GM20000 (cell line): ENCODE results near the gene SPA17.

ENCODE experiments used
- DNase-seq: peaks from one replicate; pipeline ENCODE4 v3.0.0; 2012; ENCODE audit warnings: low spot score
- TF ChIP-seq, protein P1 (sequence below): IDR thresholded peaks from 2 replicates; pipeline ENCODE4 v1.5.1; 2012; ENCODE audit warnings: mild to moderate bottlenecking, control low read depth; ENCODE audit errors: extremely low read depth, missing control alignments

SPA17 gene

DNA sequence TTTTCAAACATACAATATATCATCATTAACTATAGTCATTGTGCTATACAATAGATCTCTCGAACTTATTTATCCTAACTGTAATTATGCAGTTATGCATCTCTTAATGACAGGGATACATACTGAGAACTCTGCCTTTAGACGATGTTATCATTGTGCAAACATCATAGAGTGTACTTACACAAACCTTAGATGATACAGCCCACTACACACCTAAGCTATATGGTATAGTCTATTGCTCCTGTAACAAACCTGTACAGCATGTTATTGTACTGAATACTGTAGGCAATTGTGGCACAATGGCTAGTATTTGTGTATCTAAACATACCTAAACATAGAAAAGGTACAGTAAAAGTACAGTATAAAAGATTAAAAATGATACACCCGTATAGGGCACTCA, 38.7 kb downstream of the SPA17 start:
- no peak for DNase-seq
- TF ChIP-seq, protein P1, sequence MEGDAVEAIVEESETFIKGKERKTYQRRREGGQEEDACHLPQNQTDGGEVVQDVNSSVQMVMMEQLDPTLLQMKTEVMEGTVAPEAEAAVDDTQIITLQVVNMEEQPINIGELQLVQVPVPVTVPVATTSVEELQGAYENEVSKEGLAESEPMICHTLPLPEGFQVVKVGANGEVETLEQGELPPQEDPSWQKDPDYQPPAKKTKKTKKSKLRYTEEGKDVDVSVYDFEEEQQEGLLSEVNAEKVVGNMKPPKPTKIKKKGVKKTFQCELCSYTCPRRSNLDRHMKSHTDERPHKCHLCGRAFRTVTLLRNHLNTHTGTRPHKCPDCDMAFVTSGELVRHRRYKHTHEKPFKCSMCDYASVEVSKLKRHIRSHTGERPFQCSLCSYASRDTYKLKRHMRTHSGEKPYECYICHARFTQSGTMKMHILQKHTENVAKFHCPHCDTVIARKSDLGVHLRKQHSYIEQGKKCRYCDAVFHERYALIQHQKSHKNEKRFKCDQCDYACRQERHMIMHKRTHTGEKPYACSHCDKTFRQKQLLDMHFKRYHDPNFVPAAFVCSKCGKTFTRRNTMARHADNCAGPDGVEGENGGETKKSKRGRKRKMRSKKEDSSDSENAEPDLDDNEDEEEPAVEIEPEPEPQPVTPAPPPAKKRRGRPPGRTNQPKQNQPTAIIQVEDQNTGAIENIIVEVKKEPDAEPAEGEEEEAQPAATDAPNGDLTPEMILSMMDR: no peak

DNA sequence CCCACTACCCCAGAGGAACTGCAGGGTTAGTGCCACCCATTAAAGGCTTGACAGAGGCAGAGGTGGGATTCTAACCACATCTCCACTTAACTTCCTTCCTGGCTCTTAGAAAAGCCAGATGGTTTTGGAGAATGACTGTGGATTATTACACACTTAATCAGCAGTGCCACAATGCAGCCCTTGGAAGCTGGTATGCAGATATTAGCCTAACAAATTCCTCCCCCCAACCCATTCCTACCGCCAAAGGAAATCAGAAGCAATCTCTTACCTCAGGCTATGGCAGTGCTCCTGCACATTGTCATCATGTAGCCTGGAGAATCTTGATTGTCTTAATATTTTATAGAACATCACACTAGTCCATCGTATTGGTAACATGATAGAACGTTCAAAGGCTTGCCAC, 42.9 kb downstream of the SPA17 start:
- DNase-seq: no peak
- TF ChIP-seq, protein P1: no peak

DNA sequence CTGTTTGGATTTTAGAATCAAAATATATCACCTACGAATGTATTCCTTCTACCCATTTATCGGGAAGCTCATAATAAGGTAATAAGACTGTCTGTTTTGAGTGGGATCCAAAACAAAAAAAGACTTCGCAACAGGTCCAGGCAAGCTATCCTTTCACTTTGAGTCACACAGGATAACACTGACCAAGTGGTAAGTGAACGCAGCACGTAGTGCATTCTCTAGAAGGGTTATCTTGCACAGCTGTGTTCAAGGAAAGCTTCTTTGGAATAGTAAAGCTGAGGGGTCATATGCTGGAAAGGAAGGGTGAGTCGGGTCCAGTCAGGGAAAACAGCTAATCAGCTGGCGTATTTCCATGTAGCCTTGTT, 43.7 kb downstream of the SPA17 start:
- peak; percentile 63 for DNase-seq
- TF ChIP-seq, protein P1: no peak

DNA sequence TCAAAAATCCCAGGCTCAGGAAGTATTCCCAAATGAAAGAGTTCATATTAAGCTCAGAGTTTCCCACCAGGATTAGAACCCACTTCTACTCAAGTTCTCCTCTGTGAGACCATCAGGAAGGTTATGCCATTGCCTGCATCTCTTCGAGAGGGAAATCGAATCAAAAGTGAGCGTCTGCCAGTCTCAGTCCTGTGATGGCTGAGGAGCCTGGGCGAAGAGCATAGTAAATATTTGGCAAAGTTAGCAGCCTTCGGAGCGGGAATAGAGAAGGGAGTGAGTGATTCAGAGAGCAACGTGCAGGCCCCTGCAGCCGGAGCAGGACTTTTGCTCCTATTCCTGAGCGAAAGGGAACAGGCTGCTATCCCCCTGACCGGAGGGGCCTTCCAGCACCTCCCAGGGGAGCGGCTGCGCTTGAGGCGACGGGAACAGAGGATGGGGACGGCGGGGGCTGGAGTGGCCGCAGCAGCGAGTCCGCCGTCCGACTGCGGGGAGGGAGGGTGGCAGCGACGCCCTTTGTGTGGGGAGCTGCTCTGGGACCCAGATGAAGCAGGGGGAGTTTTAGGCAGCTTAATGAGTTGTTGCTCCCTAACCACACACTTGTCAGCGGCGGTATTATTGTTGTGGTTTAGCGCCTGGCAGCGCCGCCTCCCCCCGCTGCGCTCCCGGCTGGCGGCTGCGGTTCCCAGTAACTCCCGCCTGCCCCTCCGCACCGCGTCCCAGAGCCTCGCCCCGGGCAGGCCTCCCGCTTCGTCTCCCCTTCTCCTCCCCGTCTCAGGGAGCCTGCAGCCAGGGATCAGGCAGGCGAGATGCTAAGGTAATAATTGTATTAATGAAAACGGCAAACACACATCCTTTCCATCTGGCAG, 44.3 kb downstream of the SPA17 start:
- DNase-seq: no peak
- TF ChIP-seq, protein P1: no peak

DNA sequence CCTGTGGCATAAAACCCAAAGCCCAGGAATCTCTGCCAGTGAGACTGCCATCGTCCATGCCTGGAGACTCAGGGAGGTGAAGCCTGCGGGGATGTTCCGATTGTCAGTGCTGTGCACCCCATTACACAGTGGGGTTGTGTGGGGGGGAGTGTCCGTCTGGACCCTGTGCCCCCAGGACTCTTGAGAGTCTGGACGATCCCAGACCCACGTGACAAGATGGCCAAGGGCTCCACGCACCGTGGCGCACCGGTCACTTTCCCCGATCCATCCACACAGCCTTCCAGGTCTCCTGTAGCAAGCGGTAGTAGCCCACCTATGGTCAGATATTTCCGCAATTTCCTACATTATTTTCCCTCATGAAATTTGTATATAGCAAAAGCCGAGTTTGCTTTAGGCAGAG, 45.1 kb downstream of the SPA17 start:
- TF ChIP-seq, protein P1: no peak
- no peak for DNase-seq

DNA sequence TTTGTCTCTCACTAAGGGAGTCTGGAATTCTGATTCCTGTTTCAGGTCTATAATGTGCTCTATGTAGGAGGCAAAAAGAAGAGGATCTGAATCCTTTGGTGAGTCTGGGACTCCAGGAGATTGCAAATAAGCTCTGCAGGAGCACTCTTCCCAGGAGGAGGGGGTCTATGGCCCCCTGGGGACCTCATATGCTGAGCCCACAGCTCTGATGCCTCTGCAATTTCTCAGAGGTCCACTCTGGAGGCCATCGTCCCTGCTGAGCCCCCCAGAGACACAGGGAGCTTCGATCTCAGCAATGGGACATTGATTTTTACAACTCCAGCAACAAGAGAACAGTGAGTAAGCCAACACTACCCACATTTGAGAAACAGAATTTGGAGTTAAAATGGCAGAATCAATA, 45.8 kb downstream of the SPA17 start:
- TF ChIP-seq, protein P1: no peak
- no peak for DNase-seq

DNA sequence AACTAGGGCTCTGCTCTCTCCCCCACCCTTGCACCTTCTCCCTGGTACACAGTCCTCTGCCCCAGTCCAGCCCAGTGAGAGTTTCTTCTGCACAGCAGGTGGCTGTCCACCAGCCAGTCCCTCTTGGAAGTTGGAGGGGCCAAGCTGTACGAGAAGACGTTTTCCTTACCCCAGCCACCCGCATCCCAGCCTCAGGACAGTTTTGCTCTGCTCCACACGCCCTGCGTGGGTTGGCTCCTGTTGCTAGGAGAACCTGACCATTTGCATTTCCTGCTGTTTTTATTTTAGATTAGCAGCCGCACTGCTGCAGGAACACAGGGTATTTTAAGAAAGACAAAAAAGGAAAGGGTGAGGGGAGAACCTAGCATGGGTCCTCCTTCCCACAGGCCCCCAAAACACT, 48.5 kb downstream of the SPA17 start:
- no peak for DNase-seq
- TF ChIP-seq, protein P1: no peak
